GM19328 (cell line): ENCODE data around the gene MTHFD2L.

Experiments used
- ATAC-seq: cut with Tn5 transposase; IDR thresholded peaks from one replicate; pipeline ENCODE4 v1.9.1; 2021; ENCODE audit warnings: mild to moderate bottlenecking, moderate library complexity; ENCODE audit not compliant: unreplicated experiment

The MTHFD2L gene

GRCh38 chr4:74293558-74293957 lies 135.6 kb downstream of the MTHFD2L start:
- no peak for ATAC-seq

GRCh38 chr4:74294681-74295080 lies 136.8 kb downstream of the MTHFD2L start:
- ATAC-seq, result no peak

GRCh38 chr4:74297539-74297938 lies 139.6 kb downstream of the MTHFD2L start:
- ATAC-seq, result no peak

- no peak for ATAC-seq
These were observed 146.2 kb downstream of the MTHFD2L start for GRCh38 chr4:74304095-74304625.

- no peak for ATAC-seq
These were observed 147.1 kb downstream of the MTHFD2L start for GRCh38 chr4:74305000-74305399.

- ATAC-seq, result no peak
These were observed 149.3 kb downstream of the MTHFD2L start for GRCh38 chr4:74307170-74307569.

- no peak for ATAC-seq
These were observed 150.3 kb downstream of the MTHFD2L start, which contains the start of gene EPGN for GRCh38 chr4:74308215-74308614. EPGN (plus strand) TSS chr4:74308470; CDS start chr4:74308534, 64 bp downstream.

- ATAC-seq, result no peak
These were observed 151.3 kb downstream of the MTHFD2L start for GRCh38 chr4:74309223-74309622.

GRCh38 chr4:74311696-74312313 lies 153.9 kb downstream of the MTHFD2L start:
- no peak for ATAC-seq

GRCh38 chr4:74314329-74314728 lies 156.4 kb downstream of the MTHFD2L start:
- ATAC-seq, result no peak

- ATAC-seq, result no peak
These were observed 157.0 kb downstream of the MTHFD2L start for GRCh38 chr4:74314944-74315343.

- ATAC-seq, result no peak
These were observed 157.5 kb downstream of the MTHFD2L start for GRCh38 chr4:74315376-74315775.

GRCh38 chr4:74316397-74316796 lies 158.5 kb downstream of the MTHFD2L start:
- ATAC-seq, result no peak

GRCh38 chr4:74317616-74318246 lies 159.8 kb downstream of the MTHFD2L start:
- no peak for ATAC-seq

- no peak for ATAC-seq
These were observed 160.4 kb downstream of the MTHFD2L start for GRCh38 chr4:74318276-74318675.

- no peak for ATAC-seq
These were observed 161.6 kb downstream of the MTHFD2L start for GRCh38 chr4:74319470-74319869.

- ATAC-seq, result peak; percentile 71
These were observed 162.7 kb downstream of the MTHFD2L start for GRCh38 chr4:74320559-74321118.

GRCh38 chr4:74322301-74322700 lies 164.4 kb downstream of the MTHFD2L start:
- ATAC-seq, result no peak

GRCh38 chr4:74323663-74324062 lies 165.7 kb downstream of the MTHFD2L start:
- ATAC-seq, result no peak

- no peak for ATAC-seq
These were observed 166.3 kb downstream of the MTHFD2L start for GRCh38 chr4:74324262-74324661.

GRCh38 chr4:74325886-74326285 lies 168.0 kb downstream of the MTHFD2L start:
- ATAC-seq, result no peak

GRCh38 chr4:74327762-74328161 lies 169.8 kb downstream of the MTHFD2L start:
- ATAC-seq, result no peak
